ENCODE measurements around the gene MAML3.

The MAML3 gene

DNA sequence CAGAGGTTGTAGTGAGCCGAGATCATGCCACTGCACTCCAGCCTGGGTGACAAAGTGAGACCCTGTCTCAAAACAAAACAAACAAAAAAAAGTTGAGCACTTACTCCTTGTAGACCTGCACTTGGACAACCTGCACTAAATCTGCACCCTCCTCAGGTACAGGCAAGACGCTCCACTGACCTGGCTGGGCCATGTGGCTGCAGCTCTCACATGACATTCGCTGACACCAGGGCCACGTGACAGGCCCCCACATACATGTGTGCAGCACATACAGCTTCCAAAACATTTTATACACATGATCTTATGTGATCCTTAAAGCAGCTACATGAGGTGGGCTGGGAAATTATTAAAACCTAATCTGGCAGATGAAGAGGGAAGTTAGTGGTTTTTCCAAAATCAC, 425.8 kb downstream of the MAML3 start:
- TF ChIP-seq CTCF (IDR thresholded peaks at IDR 0.05; ENCODE audit: control insufficient read depth, insufficient read depth, low read depth, low read length, missing control alignments), result no peak
- no peak for DNase-seq (ENCODE audit: low read depth)
- no peak overlapping the region for H3K4me3 ChIP-seq (ENCODE audit: control insufficient read depth, low read depth, low read length)

DNA sequence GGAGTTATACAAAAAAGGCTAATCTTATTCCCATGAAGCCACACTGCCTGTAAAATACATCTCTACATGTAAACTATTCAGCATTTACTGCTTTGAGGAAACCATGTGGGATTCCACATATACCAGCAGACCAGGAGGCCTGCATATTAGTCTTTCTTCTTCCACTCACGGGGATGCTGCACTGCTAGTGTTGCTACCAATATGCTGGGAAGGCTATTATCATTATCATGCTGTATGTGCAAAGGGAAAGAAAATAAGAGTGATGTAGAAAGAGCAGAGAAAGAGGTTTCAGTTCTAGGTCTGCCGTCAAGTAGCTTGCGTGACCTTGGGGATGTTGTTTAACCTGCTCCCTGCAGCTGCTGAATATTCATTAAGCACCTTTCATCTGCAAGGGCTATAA, 427.4 kb downstream of the MAML3 start:
- no peak overlapping the region for H3K4me3 ChIP-seq (ENCODE audit: control insufficient read depth, low read depth, low read length)
- no peak for DNase-seq (ENCODE audit: low read depth)
- TF ChIP-seq CTCF (IDR thresholded peaks at IDR 0.05; ENCODE audit: control insufficient read depth, insufficient read depth, low read depth, low read length, missing control alignments), result no peak

DNA sequence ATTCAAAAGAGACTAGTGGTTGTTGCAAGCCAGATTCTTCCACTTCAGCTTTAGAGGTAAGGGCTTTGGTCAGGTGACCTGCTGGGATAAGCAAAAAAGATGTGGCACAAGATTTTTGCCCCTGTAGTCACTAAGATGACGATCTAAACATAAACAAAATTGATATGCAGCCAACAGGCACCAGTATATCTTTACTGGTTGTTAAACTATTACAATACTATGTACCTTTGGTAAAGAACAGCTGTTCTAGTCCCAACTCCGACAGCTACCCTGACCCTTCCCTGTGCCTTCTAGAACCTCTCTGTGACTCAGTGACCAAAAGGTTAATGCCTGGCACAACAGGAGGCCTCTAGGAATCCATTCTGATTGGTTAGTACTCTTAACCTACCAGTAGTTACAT, 428.7 kb downstream of the MAML3 start:
- no peak overlapping the region for H3K4me3 ChIP-seq (ENCODE audit: control insufficient read depth, low read depth, low read length)
- no peak for TF ChIP-seq CTCF (IDR thresholded peaks at IDR 0.05; ENCODE audit: control insufficient read depth, insufficient read depth, low read depth, low read length, missing control alignments)
- no peak for DNase-seq (ENCODE audit: low read depth)

- TF ChIP-seq CTCF (IDR thresholded peaks at IDR 0.05; ENCODE audit: control insufficient read depth, insufficient read depth, low read depth, low read length, missing control alignments), result no peak
- no peak for DNase-seq (ENCODE audit: low read depth)
- H3K4me3 ChIP-seq (ENCODE audit: control insufficient read depth, low read depth, low read length), result no peak overlapping the region
These were observed 432.2 kb downstream of the MAML3 start for GRCh38 chr4:139721789-139722188.

DNA sequence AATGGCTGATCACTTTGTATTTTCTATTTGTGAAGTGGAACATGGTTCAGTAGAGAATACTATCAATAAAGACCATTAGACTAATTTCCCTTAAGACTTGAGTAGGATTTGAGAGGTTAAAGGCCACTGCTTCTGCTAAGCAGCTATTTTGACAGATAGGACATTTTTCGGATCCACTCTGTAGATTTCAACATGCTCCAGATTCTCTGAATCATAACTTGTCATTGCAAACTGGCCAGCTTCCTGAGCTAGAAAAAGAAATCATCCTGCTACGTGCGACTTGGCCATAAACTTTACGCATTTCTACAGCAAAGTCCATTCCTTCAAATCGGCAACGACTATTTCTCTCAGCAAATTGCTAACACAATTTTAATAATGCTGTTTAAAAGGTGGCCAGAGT, 433.2 kb downstream of the MAML3 start:
- TF ChIP-seq CTCF (IDR thresholded peaks at IDR 0.05; ENCODE audit: control insufficient read depth, insufficient read depth, low read depth, low read length, missing control alignments), result no peak
- no peak for DNase-seq (ENCODE audit: low read depth)
- no peak overlapping the region for H3K4me3 ChIP-seq (ENCODE audit: control insufficient read depth, low read depth, low read length)

- H3K4me3 ChIP-seq (ENCODE audit: control insufficient read depth, low read depth, low read length), result no peak overlapping the region
- DNase-seq (ENCODE audit: low read depth), result no peak
- no peak for TF ChIP-seq CTCF (IDR thresholded peaks at IDR 0.05; ENCODE audit: control insufficient read depth, insufficient read depth, low read depth, low read length, missing control alignments)
These were observed 434.4 kb downstream of the MAML3 start for GRCh38 chr4:139719381-139720101.

Data from AG09309 (cell line).